Right atrium auricular region (tissue), 2 donors: ENCODE data around the gene CCL4. TPM values are rescaled to one million over a fixed set of nuclear protein-coding genes. Genes with fewer than 3 reads are reported as not detected.
"Not testable (repeated sequence)": the region's sequence is repeated elsewhere in the genome, so short reads cannot be mapped to it uniquely, and the experiment has no call there.

Experiments
- DNase-seq: peaks from one replicate; pipeline ENCODE4 v3.0.0-alpha.2; 2019; ENCODE audit warnings: low spot score
- H3K27ac ChIP-seq, 2 donors: fragments of 200-600 bp; sonication (generic); 1 replicate in 1 of 2; 2 replicates in 1 of 2; pipeline ENCODE4 v1.5.1; 2016 to 2019
- H3K27me3 ChIP-seq, 2 donors: fragments of 200-600 bp; sonication (generic); one replicate each; pipeline versions ENCODE4 v1.5.1 to v1.6.0; 2017 to 2019
- H3K36me3 ChIP-seq: fragments of 200-600 bp; sonication (generic); one replicate; pipeline ENCODE4 v1.5.1; 2016
- H3K4me1 ChIP-seq, 2 donors: fragments of 200-600 bp; sonication (generic); one replicate each; pipeline versions ENCODE4 v1.5.1 to v1.6.0; 2017 to 2019
- H3K4me3 ChIP-seq, 2 donors: fragments of 200-600 bp; sonication (generic); 1 replicate in 1 of 2; 2 replicates in 1 of 2; pipeline ENCODE4 v1.5.1; 2017 to 2019; ENCODE audit warnings: mild to moderate bottlenecking in 1 of 2, moderate library complexity in 1 of 2
- H3K9me3 ChIP-seq, 2 donors: fragments of 200-600 bp; sonication (generic); one replicate each; pipeline ENCODE4 v1.5.1; 2019
- CTCF ChIP-seq, 2 donors: fragments of 200-600 bp; sonication (generic); IDR thresholded peaks; one replicate each; pipeline ENCODE4 v1.5.1; 2019; ENCODE audit warnings: antibody characterized with exemption in 2 of 2
- total RNA-seq, 2 donors: library from RNA; depleted of rRNA; stranded (reverse); fragments of >200 nt; gene quantifications; one replicate each; pipeline ENCODE4 v1.1.0, GENCODE V29; 2016

Gene CCL4
- total RNA-seq, 2 donors from 2014 or later = 1.7 to 2.8 TPM

GRCh38 chr17:36120221-36120620 lies 16.6 kb downstream of the CCL4 start:
- no peak for DNase-seq
- peaks cover 0 to 6% of the 10 kb centered on the region in 2 donors for H3K9me3 ChIP-seq
- H3K36me3 ChIP-seq = no peaks in the 10 kb centered on the region
- no peaks in the 10 kb centered on the region for H3K4me1 ChIP-seq
- no peak overlapping the region for H3K4me3 ChIP-seq
- H3K27me3 ChIP-seq = no peaks in the 10 kb centered on the region
- no peak for TF ChIP-seq CTCF (IDR thresholded peaks at IDR 0.05)
- H3K27ac ChIP-seq = no peak overlapping the region

- H3K4me3 ChIP-seq, H3K27me3 ChIP-seq, H3K4me1 ChIP-seq, DNase-seq, H3K36me3 ChIP-seq, H3K27ac ChIP-seq: not testable (repeated sequence)
- H3K9me3 ChIP-seq = peaks cover 0 to 15% of the 10 kb centered on the region in 2 donors
These were observed 17.5 kb downstream of the CCL4 start for GRCh38 chr17:36121099-36121498.

- DNase-seq = no peak
These were observed 19.8 kb downstream of the CCL4 start for GRCh38 chr17:36123431-36123830.

GRCh38 chr17:36124879-36125824 lies 21.5 kb downstream of the CCL4 start:
- no peak overlapping the region for H3K27ac ChIP-seq
- H3K9me3 ChIP-seq = peaks cover 0 to 21% of the 10 kb centered on the region in 2 donors
- TF ChIP-seq CTCF (IDR thresholded peaks at IDR 0.05) = no peak
- DNase-seq = no peak
- H3K36me3 ChIP-seq = no peaks in the 10 kb centered on the region
- H3K4me3 ChIP-seq = no peak overlapping the region
- H3K27me3 ChIP-seq = no peaks in the 10 kb centered on the region
- H3K4me1 ChIP-seq = no peaks in the 10 kb centered on the region

More at GRCh38 chr17:36123431-36123830, 19.8 kb downstream of the CCL4 start:
- H3K4me3 ChIP-seq = no peak overlapping the region
- H3K27me3 ChIP-seq = no peaks in the 10 kb centered on the region
- no peak for TF ChIP-seq CTCF (IDR thresholded peaks at IDR 0.05)
- H3K9me3 ChIP-seq = peaks cover 0 to 21% of the 10 kb centered on the region in 2 donors
- no peak overlapping the region for H3K27ac ChIP-seq
- H3K4me1 ChIP-seq = no peaks in the 10 kb centered on the region
- no peaks in the 10 kb centered on the region for H3K36me3 ChIP-seq

- DNase-seq = no peak
- Histone ChIP-seq H3K4me3 (no peak overlapping the region), H3K4me1 (no peaks in the 10 kb centered on the region), H3K27me3 (no peaks in the 10 kb centered on the region), H3K9me3 (peaks cover 0 to 21% of the 10 kb centered on the region in 2 donors), H3K27ac (no peak overlapping the region), H3K36me3 (no peaks in the 10 kb centered on the region)
- TF ChIP-seq CTCF (IDR thresholded peaks at IDR 0.05) = no peak
These were observed 23.7 kb downstream of the CCL4 start for GRCh38 chr17:36127199-36127893.

GRCh38 chr17:36127911-36128310 lies 24.3 kb downstream of the CCL4 start:
- Histone ChIP-seq H3K27me3 (no peaks in the 10 kb centered on the region), H3K27ac (no peak overlapping the region), H3K9me3 (peaks cover 0 to 21% of the 10 kb centered on the region in 2 donors), H3K4me1 (no peaks in the 10 kb centered on the region), H3K4me3 (no peak overlapping the region), H3K36me3 (no peaks in the 10 kb centered on the region)
- TF ChIP-seq CTCF (IDR thresholded peaks at IDR 0.05) = no peak
- DNase-seq = no peak
